Measurements from ENCODE around the gene CLTCL1.
"Not testable (repeated sequence)": the region's sequence is repeated elsewhere in the genome, so short reads cannot be mapped to it uniquely, and the experiment has no call there.

Gene CLTCL1

DNA sequence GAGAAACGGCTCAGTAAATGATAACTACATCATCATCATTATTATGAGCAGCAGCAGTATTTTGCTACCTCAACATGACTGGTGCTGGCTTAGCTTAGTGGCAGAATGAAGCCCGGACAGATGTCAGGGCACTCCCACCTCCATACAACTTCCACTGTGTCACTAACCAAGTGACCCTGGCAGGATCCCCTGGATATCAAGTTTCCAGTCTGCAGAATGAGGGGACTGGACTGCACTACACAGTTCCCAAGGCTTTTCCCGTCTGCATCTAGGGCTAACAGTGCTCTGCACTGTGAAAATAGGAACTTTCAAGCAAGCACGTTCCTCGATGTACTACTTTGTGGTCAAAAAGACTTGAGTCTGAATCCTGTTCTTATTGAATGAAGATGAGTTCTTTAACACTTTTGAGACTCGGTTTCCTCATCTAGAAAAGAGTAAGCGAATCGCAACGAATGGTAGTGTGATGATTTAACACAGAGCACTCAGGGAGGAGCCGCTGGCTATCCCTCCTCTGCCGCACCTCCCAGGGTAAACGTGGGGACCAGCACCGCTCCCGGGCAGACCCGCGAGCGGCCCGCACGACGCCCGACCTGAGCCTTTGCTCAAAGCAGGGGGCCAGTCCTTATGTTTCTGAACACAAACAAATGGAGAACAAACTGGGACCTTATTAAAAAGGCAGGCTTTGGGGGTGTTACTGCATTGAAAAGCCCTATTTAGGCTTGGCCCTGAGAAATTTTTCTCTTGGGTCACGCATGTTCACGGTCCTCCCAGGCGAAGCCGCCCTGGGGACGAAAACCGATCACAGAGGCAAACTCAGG, 910 bp downstream of the CLTCL1 start:
- DNase-seq (ENCODE audit: low read depth), result no peak

DNA sequence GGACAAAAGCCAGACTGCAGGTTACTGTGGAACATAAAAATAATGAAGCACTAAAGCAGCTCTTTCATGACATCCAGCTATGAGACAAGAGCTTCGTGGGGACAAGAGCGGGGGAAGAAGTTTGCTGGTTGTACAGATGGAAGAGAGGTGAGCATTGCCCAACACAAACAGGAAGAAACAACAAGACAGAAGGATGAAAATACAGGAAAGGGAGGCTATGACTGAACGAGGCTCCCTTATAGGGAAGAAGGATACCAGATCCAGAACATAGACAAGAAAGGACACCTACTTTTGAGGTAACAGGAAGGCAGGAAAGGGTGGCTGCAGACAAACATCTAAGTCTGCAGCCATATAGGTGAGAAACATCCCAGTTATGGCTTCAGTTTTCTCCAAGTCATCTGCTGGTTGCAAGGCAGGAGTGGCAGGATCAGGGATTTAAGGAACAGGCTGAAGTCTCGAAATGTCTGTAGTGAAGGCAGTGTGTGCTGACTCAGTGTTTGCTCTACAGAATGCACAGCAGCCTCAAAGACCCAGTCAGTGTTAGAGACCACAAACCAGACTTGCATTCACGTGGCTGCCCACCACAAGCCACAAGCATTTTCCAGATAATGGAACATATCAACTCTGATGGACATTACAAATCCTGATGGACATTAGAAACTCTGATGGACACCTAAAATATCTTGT, 1.9 kb downstream of the CLTCL1 start:
- DNase-seq (ENCODE audit: low read depth), result no peak

DNA sequence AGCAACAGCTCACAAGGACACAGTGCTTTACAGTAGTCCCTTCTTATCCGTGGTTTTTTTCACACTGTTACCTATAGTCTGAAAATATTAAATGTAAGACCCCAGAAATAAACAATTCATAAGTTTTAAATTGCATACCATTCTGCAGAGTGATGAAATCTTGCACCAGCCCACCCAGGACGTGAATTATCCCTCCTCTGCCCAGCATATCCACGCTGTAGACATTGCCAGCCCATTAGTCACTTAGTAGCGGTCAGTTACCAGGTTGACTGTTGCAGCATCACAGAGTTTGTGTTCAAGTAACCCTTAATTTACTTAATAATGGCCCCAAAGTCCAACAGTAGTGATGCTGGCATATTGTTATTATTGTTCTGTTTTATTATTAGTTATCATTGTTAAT, 3.6 kb downstream of the CLTCL1 start:
- DNase-seq (ENCODE audit: low read depth), result no peak

DNA sequence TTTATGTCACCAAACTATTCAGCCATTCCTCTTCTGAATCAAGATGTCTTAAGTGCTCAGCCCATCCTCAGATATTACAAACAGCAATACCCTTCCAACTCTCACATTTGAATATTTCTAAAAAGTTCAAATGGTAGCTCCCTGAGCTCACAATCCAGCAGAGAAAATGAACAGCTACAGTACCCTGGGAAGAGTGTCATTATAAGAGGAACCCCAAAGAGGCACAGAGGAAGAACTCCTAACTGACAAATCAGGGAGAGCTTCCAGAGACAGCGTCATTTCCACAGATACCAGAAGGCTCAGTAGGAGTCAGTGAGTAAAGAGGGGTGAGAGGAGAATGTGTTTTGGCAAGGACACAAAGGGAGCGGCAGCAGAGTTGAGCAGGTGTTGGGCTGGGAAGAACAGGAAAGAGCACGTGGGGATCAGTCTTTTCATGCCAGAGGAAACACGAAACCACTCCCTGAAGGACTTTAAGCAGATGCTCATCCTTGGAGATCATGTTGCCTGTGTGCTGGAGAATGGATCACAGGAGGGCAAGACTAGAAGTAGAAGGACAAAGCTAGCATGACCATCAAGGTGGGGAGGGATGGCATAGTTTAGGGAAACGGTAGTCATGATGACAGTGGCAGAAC, 4.3 kb downstream of the CLTCL1 start:
- DNase-seq (ENCODE audit: low read depth), result no peak

DNA sequence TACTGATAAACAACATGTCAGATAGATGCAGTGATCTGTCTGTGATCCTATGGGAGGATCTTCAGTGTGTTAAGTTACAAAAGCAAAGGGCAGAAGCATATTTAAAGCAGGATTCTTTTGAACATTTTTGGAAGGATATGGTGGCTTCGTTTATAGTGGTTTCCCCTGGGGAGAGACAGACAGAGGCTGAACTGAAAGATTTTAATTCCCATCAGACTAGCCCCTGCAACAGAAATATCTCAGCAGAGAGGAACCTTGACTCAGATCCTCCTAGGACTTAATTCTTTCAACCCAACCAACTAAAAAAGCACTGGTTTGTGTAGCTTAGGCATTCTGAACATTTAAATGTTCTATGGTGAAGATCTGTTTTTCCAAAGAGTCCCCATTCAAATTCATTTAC, 5.7 kb downstream of the CLTCL1 start:
- DNase-seq (ENCODE audit: low read depth), result no peak

DNA sequence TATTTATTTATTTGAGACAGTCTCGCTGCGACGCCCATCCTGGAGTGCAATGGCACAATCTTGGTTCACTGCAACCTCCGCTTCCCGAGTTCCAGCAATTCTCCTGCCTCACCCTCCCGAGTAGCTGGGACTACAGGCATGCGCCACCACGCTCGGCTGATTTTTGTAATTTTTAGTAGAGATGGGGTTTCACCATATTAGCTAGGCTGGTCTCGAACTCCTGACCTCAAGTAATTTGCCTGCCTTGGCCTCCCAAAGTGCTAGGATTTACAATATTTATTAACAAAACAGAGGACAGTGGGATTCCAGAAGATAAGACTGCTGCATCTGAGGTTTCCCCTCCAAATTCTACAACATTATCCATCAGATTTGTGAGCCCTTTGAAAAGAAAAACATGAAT, 12.4 kb downstream of the CLTCL1 start:
- not testable (repeated sequence) for DNase-seq (ENCODE audit: low read depth)

DNA sequence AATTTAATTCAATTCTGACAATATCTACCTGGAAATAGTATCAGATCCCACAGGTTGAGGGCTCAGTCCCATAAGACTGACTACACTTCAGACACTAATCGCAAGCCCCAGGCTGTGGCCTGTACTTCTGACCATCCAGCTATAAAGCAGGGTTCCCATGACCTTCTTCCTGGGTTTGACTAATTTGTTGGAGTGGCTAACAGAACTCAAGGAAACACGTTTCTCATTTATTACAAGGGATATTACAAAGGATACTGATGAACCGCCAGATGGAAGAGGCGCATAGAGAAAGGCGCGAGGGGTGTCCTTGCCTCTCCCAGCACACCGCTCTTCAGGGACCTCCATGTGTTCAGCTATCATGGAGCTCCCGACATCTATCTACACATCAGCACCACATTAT, 13.7 kb downstream of the CLTCL1 start:
- DNase-seq (ENCODE audit: low read depth), result no peak

DNA sequence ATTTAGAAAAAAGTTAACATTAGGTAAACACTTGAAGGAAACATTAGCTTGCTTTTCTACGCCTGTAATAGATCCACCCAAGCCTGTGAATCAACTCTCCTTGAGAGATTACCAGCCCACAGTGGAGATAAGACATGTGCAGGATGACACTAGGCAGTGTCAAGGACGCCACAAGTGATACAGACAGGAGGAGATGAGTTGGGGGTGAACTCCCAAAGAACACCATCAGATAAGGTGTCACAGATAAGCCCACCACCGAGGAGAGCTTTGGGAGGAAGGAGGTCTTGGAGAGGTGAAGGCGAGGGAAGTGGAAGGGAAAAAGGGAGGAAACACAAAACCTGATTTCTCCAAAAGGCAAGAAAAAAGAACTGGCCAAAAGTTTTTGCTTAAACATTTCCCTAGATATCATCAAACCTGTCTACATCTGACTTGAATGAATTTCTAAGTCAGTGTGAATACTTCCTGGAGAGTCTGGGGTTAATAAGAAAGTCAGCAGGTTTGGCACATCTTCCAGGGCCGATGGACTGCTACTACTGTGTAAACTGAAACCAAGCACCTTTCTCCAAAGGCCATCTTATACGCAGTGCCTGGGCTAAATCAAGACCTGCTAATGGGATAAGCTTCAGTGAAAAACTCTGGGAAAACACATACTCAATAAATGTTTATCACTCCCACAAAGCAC, 15.5 kb downstream of the CLTCL1 start:
- DNase-seq (ENCODE audit: low read depth), result no peak

DNA sequence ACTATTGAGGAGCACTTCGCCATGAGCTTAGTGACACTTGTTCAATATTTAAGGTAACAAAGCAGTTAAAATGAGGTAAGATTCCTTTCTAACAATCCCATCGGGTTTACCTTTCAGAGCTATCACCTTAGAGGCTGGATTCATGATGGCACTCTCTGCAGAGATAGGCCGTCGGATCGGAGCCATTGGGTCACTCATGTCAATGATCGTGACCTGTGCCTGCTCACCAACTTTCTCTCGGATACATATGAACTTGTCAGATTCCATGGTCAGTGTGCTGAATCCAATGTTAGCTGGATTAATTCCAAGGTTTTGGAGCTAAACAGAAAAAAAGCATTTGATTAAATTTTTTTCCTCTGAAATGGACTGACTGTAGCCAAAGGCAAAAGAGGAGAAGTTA, 16.0 kb downstream of the CLTCL1 start:
- no peak for DNase-seq (ENCODE audit: low read depth)

DNA sequence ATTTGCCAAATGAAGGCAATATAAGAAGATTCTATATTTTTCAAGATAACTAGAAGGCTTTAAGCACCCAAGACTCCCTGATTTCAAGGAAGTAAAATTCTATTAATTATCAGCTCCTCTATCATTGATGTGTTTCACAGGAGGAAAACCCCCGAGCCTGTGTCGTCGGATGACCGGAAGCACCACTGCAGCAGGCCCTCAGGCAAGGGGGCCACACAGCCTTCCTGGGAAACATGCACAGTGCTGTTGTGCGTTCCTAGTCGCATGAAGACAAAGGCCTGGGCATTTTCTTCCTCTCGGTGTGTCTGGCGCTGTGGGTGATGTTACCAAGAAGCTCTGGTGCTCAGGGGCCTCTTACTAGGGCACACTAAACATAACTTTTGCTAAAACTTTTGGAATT, 16.4 kb downstream of the CLTCL1 start:
- DNase-seq (ENCODE audit: low read depth), result no peak

DNA sequence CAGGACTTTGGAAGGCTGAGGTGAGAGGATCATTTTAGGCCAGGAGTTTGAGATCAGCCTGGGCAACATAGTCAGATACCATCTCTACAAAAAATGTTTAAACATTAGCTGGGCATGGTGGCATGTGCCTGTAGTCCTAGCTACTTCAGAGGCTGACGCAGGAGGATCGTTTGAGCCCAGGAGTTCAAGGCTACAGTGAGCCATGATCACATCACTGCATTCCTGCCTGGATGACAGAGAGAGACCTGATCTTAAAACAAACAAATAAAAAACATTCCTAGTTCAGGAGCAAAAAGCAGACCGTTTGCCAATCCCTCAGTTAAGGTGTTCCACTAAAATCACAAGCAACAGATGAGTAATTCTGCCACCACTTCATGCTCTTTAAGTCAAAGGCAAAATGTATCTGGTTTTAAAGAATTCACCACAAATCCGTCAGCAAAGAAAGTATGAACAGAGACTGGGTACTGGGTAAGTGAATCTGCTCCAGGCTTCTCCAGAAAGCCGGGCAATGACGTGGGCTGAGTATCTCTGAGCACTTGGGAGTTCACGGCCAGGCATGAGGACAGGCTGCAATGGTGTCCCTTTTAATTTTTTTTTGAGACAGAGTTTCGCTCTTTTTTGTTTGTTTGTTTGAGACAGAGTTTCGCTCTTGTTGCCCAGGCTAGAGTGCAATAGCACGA, 19.5 kb downstream of the CLTCL1 start:
- no peak for DNase-seq (ENCODE audit: low read depth)

DNA sequence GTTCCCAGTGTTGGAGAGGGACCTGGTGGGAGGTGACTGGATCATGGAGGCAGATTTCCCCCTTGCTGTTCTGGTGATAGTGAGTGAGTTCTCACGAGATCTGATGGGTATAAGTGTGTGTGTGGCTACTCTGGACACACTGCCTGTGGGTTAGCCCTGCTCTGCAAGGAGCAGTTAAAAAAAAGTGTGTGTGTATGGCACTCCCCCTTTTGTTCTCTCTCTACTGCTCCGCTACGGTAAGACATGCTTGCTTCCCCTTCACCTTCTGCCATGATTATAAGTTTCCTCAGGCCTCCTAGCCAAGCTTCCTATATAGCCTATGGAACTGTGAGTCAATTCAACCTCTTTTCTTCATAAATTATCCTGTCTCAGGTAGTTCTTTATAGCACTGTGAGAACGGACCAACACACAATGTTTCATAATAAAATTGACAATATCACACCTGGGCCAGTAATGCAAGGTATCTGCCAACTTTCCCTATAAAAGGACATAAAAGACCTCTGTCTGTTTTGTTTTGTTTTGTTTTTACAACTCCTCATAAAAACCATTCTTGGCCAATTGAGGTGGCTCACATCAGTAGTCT, 20.2 kb downstream of the CLTCL1 start:
- DNase-seq (ENCODE audit: low read depth), result no peak

DNA sequence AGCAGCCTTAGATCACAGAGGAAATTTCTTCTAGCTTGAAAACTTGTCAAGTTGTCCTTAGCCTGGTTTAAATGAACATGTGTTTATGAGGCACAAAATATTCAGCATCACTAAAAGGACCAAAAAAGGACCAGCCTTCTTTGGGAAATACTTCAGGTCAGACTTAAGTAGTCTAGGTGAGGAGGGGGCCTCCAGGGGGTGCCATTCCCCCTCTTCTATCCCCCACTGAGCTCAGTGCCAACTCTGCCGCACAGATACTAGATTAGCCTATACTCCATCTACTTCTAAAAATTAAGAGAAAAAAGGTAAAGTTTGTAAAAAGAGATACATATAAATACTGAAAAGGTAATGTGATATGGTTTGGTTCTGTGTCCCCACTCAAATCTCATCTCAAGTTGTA, 20.6 kb downstream of the CLTCL1 start:
- DNase-seq (ENCODE audit: low read depth), result no peak

DNA sequence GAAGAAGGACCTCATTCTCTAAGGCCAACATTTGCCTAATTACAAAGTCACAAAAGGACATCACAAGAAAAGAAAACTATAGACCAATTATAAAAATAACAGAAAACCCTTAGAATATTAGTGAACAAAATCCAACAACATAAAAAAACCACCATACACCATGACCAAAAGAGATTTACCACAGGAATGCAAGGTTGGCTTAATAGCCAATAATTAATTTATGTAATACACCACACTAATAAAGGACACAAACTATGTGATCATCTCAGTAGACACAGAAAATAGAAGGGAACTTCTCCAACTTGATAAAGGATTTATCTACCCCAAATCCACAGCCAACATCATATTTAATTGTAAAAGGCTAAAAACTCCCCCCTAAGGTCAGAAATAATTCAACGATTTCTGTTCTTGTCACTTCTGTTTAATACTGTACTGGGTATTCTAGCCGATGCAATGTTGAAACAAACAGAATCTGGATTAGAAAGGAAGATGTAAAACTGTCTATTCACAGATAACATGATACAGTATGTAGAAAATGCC, 24.9 kb downstream of the CLTCL1 start:
- no peak for DNase-seq (ENCODE audit: low read depth)

DNA sequence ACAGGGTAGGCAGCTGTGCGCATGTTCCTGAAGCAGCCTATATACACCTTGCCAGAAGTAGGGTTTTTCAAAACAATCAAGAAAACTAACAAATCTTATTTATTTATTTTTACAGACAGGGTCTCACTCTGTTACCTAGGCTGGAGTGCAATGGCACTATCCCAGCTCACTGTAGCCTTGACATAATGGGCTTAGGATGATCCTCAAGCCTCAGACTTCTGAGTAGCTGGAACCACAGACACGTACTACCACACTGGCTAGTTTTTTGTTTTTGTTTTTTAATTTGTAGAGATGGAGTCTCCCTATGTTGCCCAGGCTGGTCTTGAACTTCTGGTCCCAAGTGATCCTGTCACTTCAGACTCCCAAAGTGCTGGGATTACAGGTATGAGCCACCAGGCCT, 25.7 kb downstream of the CLTCL1 start:
- no peak for DNase-seq (ENCODE audit: low read depth)

DNA sequence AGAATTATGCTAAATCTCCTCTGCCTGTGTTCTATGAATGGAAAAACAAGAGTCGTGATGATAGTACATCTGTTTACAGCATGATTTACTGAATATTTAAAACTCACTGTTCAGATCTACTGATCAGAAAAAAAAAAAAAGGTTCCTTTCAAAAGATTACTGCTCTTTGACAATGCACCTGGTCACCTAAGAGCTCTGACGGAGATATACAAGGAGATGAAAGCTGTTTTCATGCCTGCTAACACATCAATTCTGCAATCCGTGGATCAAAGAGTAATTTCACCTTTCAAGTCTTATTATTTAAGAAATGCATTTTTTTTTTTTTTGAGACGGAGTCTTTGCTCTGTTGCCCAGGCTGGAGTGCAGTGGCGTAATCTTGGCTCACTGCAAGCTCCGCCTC, 30.7 kb downstream of the CLTCL1 start:
- no peak for DNase-seq (ENCODE audit: low read depth)

DNA sequence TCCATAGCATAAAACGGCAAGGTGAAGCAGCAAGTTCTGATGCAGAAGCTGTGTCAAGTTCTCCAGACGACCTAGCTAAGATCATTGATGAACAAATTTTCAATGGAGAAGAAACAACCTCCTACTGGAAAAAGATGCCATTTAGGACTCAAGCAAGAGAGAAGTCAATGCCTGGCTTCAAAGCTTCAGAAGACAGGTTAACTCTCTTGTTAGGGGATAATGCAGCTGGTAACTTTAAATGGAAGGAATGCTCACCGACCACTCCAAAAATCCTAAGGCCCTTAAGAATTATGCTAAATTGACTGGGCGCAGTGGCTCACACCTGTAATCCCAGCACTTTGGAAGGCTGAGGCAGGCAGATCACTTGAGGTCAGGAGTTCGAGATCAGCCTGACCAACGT, 31.3 kb downstream of the CLTCL1 start:
- no peak for DNase-seq (ENCODE audit: low read depth)

DNA sequence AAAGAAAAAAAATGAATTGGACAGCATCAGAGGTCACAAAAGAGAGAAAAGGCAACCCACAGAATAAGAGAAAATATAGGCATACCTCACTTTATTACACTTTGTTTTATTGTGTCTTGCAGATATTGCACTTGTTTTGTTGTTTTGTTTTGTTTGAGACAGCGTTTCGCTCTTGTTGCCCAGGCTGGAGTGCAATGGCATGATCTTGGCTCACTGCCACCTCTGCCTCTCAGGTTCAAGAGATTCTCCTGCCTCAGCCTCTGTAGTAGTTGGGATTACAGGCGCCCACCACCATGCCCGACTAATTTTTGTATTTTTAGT, 32.6 kb downstream of the CLTCL1 start:
- DNase-seq (ENCODE audit: low read depth), result not testable (repeated sequence)

DNA sequence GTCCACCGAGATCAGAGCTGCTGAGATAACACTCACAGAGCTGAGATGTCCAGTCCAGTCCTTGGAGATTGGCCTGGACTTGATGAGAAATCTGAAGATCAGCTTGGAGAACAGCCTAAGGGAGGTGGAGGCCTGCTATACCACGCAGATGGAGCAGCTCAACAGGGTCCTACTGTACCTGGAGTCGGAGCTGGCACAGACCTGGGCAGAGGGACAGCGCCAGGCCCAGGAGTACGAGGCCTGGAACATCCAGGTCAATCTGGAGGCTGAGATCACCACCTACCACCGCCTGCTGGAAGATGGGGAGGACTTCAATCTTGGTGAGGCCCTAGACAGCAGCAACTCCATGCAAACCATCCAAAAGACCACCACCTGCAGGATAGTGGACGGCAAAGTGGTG, 33.1 kb downstream of the CLTCL1 start:
- no peak for DNase-seq (ENCODE audit: low read depth)

DNA sequence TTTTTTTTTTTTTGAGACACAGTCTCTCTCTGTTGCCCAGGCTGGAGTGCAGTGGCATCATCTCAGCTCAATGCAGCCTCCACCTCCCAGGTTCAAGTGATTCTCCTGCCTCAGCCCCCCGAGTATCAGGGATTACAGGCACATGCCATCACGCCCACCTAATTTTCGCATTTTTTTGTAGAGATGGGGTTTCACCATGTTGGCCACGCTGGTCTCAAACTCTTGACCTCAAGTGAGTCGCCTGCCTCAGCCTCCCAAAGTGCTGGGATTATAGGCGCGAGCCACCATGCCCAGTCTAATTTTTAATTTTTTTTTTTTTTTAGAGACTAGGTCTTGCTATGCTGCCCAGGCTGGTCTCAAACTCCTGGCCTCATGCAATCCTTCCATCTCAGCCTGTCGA, 35.2 kb downstream of the CLTCL1 start:
- DNase-seq (ENCODE audit: low read depth), result not testable (repeated sequence)

DNA sequence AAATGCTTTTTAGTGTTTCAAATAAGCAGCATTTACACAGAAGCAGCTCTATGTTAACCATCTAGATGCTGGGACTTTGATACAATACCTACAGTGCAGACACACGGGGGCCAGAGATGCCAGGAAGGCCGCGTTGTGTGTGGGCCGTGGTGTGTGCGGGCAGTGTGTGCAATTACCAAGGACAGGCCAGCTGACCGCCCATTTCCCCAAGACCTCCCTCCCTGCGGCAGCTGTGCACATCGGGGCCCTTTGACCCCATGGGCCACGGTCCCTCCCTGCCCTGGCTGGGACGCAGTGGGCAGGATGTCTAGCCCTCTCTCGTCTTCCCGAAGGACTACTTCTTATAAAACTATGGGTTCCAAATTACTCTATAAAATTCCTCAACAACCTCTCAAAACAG, 38.4 kb downstream of the CLTCL1 start:
- no peak for DNase-seq (ENCODE audit: low read depth)

Measured in activated gamma-delta T cell treated with anti-CD3 and anti-CD28 coated beads, Interleukin-2, amount 50 U/mL, for 16 hours (primary cell).